ENCODE data around the gene ECT2L.

DNA sequence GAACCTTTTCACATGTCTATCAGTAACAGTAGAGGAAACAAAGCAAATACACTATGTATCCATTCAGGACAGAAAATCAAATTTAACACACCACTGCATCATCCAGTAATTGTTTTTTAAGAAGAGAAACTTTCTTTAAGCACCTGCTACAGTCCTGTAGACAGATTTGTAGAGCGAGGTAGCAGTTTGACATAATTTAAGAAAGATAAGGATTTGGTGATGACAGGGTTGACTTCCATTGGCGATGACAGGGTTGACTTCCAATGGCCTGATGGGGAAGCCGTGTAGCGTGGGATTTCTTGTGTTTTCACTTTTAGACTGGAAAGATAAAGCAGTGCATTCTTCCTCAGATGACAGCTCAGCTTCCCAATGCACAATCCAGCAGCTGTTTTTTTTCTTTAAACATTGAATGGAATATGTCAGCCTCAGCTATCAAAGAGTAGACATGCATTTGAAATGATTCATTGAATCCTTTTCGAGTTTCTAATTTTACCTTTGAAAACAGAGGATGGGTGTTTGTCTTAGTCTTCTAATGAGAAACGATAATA is 68.5 kb downstream of the ECT2L start:
- no peak for TF ChIP-seq POLR2A (IDR thresholded peaks at IDR 0.05; ENCODE audit: low read depth, low read length)
- TF ChIP-seq, protein P1, sequence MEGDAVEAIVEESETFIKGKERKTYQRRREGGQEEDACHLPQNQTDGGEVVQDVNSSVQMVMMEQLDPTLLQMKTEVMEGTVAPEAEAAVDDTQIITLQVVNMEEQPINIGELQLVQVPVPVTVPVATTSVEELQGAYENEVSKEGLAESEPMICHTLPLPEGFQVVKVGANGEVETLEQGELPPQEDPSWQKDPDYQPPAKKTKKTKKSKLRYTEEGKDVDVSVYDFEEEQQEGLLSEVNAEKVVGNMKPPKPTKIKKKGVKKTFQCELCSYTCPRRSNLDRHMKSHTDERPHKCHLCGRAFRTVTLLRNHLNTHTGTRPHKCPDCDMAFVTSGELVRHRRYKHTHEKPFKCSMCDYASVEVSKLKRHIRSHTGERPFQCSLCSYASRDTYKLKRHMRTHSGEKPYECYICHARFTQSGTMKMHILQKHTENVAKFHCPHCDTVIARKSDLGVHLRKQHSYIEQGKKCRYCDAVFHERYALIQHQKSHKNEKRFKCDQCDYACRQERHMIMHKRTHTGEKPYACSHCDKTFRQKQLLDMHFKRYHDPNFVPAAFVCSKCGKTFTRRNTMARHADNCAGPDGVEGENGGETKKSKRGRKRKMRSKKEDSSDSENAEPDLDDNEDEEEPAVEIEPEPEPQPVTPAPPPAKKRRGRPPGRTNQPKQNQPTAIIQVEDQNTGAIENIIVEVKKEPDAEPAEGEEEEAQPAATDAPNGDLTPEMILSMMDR (IDR thresholded peaks at IDR 0.05; ENCODE audit: extremely low read depth in 1 of 2, insufficient read depth in 1 of 2, low read depth in 1 of 2, low read length in 2 of 2): no peak
- no peak for TF ChIP-seq EZH2 (IDR thresholded peaks at IDR 0.05; ENCODE audit: borderline replicate concordance, low read depth, low read length, severe bottlenecking)
- TF ChIP-seq POLR2AphosphoS5 (IDR thresholded peaks at IDR 0.05; ENCODE audit: insufficient read depth, low read depth, low read length): no peak

Data from endothelial cell of umbilical vein (primary cell).